ENCODE measurements around the gene PWWP2B.

- TF ChIP-seq CTCF (conservative IDR thresholded peaks at IDR 0.05; ENCODE audit: low read length) (no peak), EZH2phosphoT487 (IDR thresholded peaks at IDR 0.05; ENCODE audit: borderline replicate concordance) (no peak)
Observed at GRCh38 chr10:132363921-132364593, 32.9 kb upstream of the PWWP2B start.

All from Loucy (cell line).